Fibroblast of upper back skin (primary cell): ENCODE data around the gene SLC39A8.
A peak's percentile ranks its signal among the peaks of the same experiment; 100 is the strongest.
"Not testable (repeated sequence)": the region's sequence is repeated elsewhere in the genome, so short reads cannot be mapped to it uniquely, and the experiment has no call there.

Source experiments
- DNase-seq: peaks from one replicate; pipeline ENCODE4 v3.0.0-alpha.2; 2013

Gene SLC39A8

GRCh38 chr4:102295153-102295862 is 50.0 kb downstream of the SLC39A8 start:
- no peak for DNase-seq

GRCh38 chr4:102288497-102288896 is 56.8 kb downstream of the SLC39A8 start:
- no peak for DNase-seq

GRCh38 chr4:102285831-102286230 is 59.5 kb downstream of the SLC39A8 start:
- peak; percentile 2 for DNase-seq

- DNase-seq: no peak
Observed at GRCh38 chr4:102281171-102281839, 64.0 kb downstream of the SLC39A8 start.

GRCh38 chr4:102273317-102273716 is 72.0 kb downstream of the SLC39A8 start:
- DNase-seq: not testable (repeated sequence)

GRCh38 chr4:102272318-102272717 is 73.0 kb downstream of the SLC39A8 start:
- DNase-seq: no peak

GRCh38 chr4:102268355-102268754 is 76.9 kb downstream of the SLC39A8 start:
- no peak for DNase-seq

- DNase-seq: peak; percentile 61
Observed at GRCh38 chr4:102263024-102263787, 82.1 kb downstream of the SLC39A8 start.

- no peak for DNase-seq
Observed at GRCh38 chr4:102259702-102260101, 85.6 kb downstream of the SLC39A8 start.

- DNase-seq: no peak
Observed at GRCh38 chr4:102259081-102259480, 86.2 kb downstream of the SLC39A8 start.

GRCh38 chr4:102256321-102256720 is 89.0 kb downstream of the SLC39A8 start:
- no peak for DNase-seq

GRCh38 chr4:102253860-102254259 is 91.4 kb downstream of the SLC39A8 start:
- DNase-seq: no peak

- DNase-seq: no peak
Observed at GRCh38 chr4:102252171-102252570, 93.1 kb downstream of the SLC39A8 start.

GRCh38 chr4:102250341-102250740 is 94.9 kb downstream of the SLC39A8 start:
- DNase-seq: no peak

GRCh38 chr4:102247041-102247440 is 98.2 kb downstream of the SLC39A8 start:
- DNase-seq: peak; percentile 39

- no peak for DNase-seq
Observed at GRCh38 chr4:102246416-102246815, 98.9 kb downstream of the SLC39A8 start.

- DNase-seq: no peak
Observed at GRCh38 chr4:102244878-102245535, 100.3 kb downstream of the SLC39A8 start.

- DNase-seq: not testable (repeated sequence)
Observed at GRCh38 chr4:102243296-102243695, 102.0 kb downstream of the SLC39A8 start.

GRCh38 chr4:102234243-102234838 is 110.9 kb downstream of the SLC39A8 start:
- DNase-seq: no peak

- no peak for DNase-seq
Observed at GRCh38 chr4:102230194-102230593, 115.1 kb downstream of the SLC39A8 start.

GRCh38 chr4:102227388-102227787 is 117.9 kb downstream of the SLC39A8 start:
- DNase-seq: no peak

- no peak for DNase-seq
Observed at GRCh38 chr4:102223461-102223860, 121.8 kb downstream of the SLC39A8 start.
